Spinal cord (tissue), 10 donors: ENCODE results near the gene RFX2. TPM values are rescaled to one million over a fixed set of nuclear protein-coding genes. Genes with fewer than 3 reads are reported as not detected.

ENCODE experiments used
- DNase-seq, 6 donors: peaks; one replicate each; pipeline versions ENCODE4 v3.0.0 to v3.0.0-alpha.2; 2013 to 2015; ENCODE audit warnings: low spot score in 6 of 6, low read depth in 4 of 6
- H3K27ac ChIP-seq: one replicate; pipeline ENCODE4 v1.5.1; 2013; ENCODE audit warnings: low read depth, low read length, control low read depth
- H3K27me3 ChIP-seq: one replicate; pipeline ENCODE4 v1.6.1; 2013; ENCODE audit warnings: low read length; ENCODE audit not compliant: control insufficient read depth, insufficient read depth
- H3K36me3 ChIP-seq: one replicate; pipeline ENCODE4 v1.6.1; 2013; ENCODE audit warnings: low read length; ENCODE audit not compliant: control insufficient read depth, insufficient read depth
- H3K4me1 ChIP-seq: one replicate; pipeline ENCODE4 v1.6.1; 2013; ENCODE audit warnings: low read length; ENCODE audit not compliant: control insufficient read depth, insufficient read depth
- H3K4me3 ChIP-seq: one replicate; pipeline ENCODE4 v1.5.1; 2013; ENCODE audit warnings: low read depth, low read length, control low read depth
- H3K9me3 ChIP-seq: one replicate; pipeline ENCODE4 v1.6.1; 2013; ENCODE audit warnings: low read length; ENCODE audit not compliant: control insufficient read depth, insufficient read depth
- WGBS: methylation state at CpG from one replicate; pipeline ENCODE4 v1.1.5; 2013; ENCODE audit warnings: missing lambda C conversion rate; ENCODE audit not compliant: insufficient coverage; 5-methylcytosine and 5-hydroxymethylcytosine counted together
- polyA plus RNA-seq, 2 donors: library from polyadenylated mRNA; unstranded; fragments of 120-200 nt; gene quantifications; one replicate each; pipeline ENCODE4 v1.2.1, GENCODE V29; 2013; ENCODE audit not compliant: insufficient read length in 2 of 2
- total RNA-seq, 2 donors: library from RNA; depleted of rRNA in 1 of 2; stranded (reverse); fragments of 120-200 nt in 1 of 2; fragments of >200 nt in 1 of 2; gene quantifications; one replicate each; pipeline versions ENCODE4 v1.2.3 to v1.2.4, GENCODE V29; 2013 to 2014
- donor health status: healthy.

The RFX2 gene
- total and polyA plus RNA-seq, 4 donors, result 5.7 to 18.8 (median 14.3) TPM

DNA sequence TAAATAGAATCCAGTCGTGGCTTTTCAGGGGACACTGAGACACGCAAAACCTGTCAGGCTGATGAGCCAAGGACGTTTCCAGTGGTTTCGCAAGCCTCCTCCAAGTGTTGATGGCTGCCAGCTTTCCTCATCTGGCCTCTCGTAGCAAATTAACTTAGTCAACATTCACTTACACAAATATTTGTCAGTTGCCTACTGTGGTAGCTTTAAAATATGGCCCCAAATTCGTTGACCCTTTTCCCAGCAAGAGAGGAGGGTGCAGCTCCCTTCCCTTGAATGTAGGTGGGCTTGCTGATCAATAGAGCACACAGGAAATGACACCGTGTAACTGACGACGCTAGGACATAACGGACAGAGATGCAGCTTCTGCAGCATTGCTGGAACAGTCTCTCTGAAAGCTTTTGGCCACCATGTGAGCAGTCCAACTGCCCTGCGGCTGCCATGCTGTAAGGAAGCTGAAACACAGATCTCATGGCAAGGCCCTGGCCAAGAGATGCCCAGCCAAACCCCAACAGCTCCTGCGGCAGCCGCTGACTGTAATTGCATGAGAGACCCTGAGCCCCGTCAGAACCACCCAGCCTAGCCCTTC, 126.8 kb downstream of the RFX2 start:
- no peak overlapping the region for H3K27ac ChIP-seq
- no peak for DNase-seq
- 69% methylated on average over 13 of the region's 14 CpGs for WGBS
- H3K4me1 ChIP-seq, result peaks cover 15% of the 10 kb centered on the region
- H3K36me3 ChIP-seq, result no peaks in the 10 kb centered on the region
- peaks cover 2% of the 10 kb centered on the region for H3K9me3 ChIP-seq
- no peaks in the 10 kb centered on the region for H3K27me3 ChIP-seq
- H3K4me3 ChIP-seq, result no peak overlapping the region

DNA sequence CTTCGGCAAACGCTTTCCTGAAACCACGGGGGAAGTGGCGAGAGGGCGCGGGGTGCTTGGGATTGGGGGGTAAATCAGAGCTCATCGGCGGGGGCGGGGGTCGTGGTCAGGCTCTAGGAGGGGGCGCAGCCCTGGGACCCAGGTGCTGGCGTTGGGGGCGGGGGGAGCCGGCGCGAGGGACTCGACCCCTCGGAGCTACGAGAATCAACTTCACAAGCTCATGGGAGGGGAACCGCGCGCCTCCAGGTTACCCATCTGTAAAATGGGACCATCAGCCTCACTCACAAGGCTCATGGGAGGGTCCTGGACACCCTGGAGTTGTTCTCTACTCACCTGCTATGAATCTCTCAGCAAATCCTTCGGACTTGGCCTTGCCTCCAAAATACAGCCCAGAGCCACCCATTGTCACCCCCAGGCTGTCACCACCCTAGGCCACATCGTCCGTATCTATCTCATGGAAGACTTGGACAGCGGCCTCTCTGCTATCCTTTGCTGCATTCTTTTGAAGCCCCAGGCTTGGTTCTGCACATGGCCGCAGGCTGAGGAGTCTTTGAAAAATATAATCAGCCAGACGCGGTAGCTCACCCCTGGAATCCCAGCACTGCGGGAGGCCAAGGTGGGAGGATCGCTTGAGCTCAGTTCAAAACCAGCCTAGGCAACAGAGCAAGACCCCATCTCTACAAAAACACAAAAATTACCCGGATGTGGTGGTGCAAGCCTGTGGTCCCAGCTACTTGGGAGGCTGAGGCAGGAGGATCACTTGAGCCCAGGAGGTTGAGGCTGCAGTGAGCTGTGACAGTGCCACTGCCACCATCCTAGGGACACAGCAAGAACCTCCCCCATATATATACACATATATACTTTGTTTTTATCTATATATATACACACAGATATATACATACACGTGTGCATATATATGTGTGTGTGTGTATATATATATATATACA, 131.4 kb downstream of the RFX2 start:
- Histone ChIP-seq H3K4me1 (peaks cover 36% of the 10 kb centered on the region), H3K4me3 (peak overlapping the region; percentile 74), H3K27ac (peak overlapping the region; percentile 84), H3K27me3 (no peaks in the 10 kb centered on the region), H3K36me3 (peaks cover 16% of the 10 kb centered on the region), H3K9me3 (peaks cover 2% of the 10 kb centered on the region)
- WGBS, result 45% methylated on average over 22 of the region's 33 CpGs
- no peak for DNase-seq

DNA sequence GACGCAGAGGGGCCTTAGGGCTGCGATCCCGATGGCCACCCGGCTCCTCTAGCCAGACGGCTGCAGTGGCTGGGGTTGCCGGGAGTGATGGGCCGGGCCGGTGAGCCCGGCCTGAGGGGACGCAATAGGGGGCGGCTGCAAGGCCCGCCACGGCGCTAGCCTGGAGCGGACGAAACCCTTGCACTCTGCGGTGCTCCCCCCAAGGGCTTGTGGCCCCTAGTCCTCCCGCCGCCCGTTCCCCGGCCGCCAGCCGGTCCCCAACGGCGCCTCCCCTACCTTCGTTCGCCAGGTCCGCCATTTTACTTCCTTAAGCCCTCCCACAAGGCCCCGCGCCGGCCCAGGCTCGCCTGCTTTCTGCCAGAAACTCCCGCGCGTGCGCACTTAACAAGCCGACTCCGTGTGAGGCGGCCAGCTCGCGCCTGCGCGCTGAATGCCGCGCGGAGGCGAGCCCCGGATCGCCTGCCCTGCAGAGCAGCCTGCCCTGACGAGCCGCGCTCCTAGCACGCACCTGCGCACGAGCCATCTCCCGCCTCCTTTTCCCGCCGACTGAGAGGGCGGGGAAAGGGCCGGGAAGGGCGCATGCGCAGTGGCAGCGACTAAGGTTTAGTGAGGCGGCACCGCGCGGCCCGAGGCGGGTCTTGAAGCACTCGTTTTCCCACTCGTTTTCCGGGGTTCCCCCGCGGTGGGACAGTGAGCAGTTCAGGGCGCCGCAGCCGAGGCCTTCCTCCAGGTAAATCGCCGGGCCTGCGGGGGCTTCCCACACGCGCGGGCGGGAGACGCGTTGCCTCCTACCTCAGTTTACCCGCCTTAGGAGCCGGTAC, 132.3 kb downstream of the RFX2 start, which contains the start of gene RANBP3:
Gene RANBP3 (minus strand): TSS at position 356 of the 821 bp plus-strand sequence. CDS start 58 bp downstream, at position 298.
- H3K4me3 ChIP-seq, result peak within 1 kb of the TSS; percentile 74
- H3K27ac ChIP-seq, result peak within 1 kb of the TSS; percentile 84

DNA sequence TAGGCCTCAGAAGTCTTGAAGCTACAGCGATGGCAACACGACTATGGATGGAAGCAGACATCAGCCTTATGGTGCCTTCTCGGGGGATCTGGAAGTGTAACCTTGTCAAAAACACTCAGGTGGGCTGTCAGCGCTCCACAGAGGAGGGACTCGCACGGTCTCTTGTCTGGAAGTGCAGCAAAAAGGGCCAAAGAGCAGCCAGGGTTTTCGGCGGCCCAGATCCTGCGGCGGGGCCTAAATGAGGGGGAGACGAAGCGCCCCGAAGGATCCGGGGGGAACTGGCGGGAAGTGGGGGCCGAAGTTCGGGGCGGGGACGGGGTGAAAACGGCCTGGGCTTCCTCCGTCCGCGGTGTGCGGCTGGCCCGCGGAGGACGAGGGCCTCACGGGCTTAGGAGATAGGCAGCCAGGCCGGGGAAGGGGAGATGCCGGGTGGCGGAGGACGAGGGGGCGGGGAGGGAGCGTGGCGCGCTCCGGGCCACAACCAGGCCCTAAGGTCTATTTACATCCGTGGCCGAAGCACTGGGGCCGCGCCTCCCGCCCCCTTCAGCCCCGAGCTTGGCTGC, 133.0 kb downstream of the RFX2 start:
- Histone ChIP-seq H3K4me3 (peak overlapping the region; percentile 74), H3K27ac (peak overlapping the region; percentile 84), H3K27me3 (no peaks in the 10 kb centered on the region), H3K36me3 (peaks cover 21% of the 10 kb centered on the region), H3K4me1 (peaks cover 42% of the 10 kb centered on the region), H3K9me3 (peaks cover 2% of the 10 kb centered on the region)
- no peak for DNase-seq
- WGBS, result under 1% methylated on average over 43 of the region's 43 CpGs

More for the DNA sequence above, 132.3 kb downstream of the RFX2 start, which contains the start of gene RANBP3:
- DNase-seq, result peak; percentile 95 to 100 (median 98)
- H3K27me3 ChIP-seq, result no peaks in the 10 kb centered on the region
- H3K9me3 ChIP-seq, result peaks cover 2% of the 10 kb centered on the region
- H3K4me1 ChIP-seq, result peaks cover 42% of the 10 kb centered on the region
- peaks cover 21% of the 10 kb centered on the region for H3K36me3 ChIP-seq
- 0% methylated on average over 80 of the region's 88 CpGs for WGBS

- Histone ChIP-seq H3K27ac (no peak overlapping the region), H3K9me3 (peaks cover 2% of the 10 kb centered on the region), H3K27me3 (no peaks in the 10 kb centered on the region), H3K4me3 (peak overlapping the region; percentile 74), H3K4me1 (peaks cover 42% of the 10 kb centered on the region), H3K36me3 (peaks cover 21% of the 10 kb centered on the region)
- DNase-seq, result no peak
- 76% methylated on average over 7 of the region's 8 CpGs for WGBS
Measured at GRCh38 chr19:5976768-5977167, 133.5 kb downstream of the RFX2 start.

DNA sequence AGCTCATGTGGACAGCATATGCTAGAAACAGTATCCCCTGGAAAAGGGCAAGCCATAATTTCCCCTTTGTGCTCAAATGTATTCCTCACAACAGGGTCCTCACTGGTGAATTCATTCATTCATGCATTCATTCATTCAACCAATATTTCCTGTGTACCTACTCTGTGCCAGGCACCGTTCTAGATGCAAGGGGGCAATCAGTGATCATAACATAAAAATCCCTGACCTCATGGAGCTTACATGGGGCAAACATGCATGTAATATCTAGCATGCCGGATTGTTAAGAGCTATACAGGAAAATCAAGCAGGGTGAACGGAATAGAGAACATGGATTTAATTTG, 134.9 kb downstream of the RFX2 start:
- WGBS, result 80% methylated on average over 1 of the region's 3 CpGs
- Histone ChIP-seq H3K27me3 (no peaks in the 10 kb centered on the region), H3K36me3 (peaks cover 21% of the 10 kb centered on the region), H3K27ac (no peak overlapping the region), H3K4me3 (no peak overlapping the region), H3K4me1 (peaks cover 42% of the 10 kb centered on the region), H3K9me3 (peaks cover 2% of the 10 kb centered on the region)
- DNase-seq, result no peak

GRCh38 chr19:5974721-5975387, 135.4 kb downstream of the RFX2 start:
- Histone ChIP-seq H3K4me3 (no peak overlapping the region), H3K4me1 (peaks cover 40% of the 10 kb centered on the region), H3K27ac (no peak overlapping the region), H3K9me3 (peaks cover 2% of the 10 kb centered on the region), H3K36me3 (peaks cover 21% of the 10 kb centered on the region), H3K27me3 (no peaks in the 10 kb centered on the region)
- no peak for DNase-seq
- 76% methylated on average over 8 of the region's 10 CpGs for WGBS

GRCh38 chr19:5973867-5974635, 136.2 kb downstream of the RFX2 start:
- peaks cover 2% of the 10 kb centered on the region for H3K9me3 ChIP-seq
- 71% methylated on average over 11 of the region's 15 CpGs for WGBS
- H3K27me3 ChIP-seq, result no peaks in the 10 kb centered on the region
- peaks cover 42% of the 10 kb centered on the region for H3K4me1 ChIP-seq
- no peak for DNase-seq
- no peak overlapping the region for H3K27ac ChIP-seq
- H3K36me3 ChIP-seq, result peaks cover 22% of the 10 kb centered on the region
- no peak overlapping the region for H3K4me3 ChIP-seq
